Uterus (tissue), 2 donors: ENCODE measurements around the gene PAQR3.

Source experiments
- CTCF ChIP-seq, 4 experiments: fragments of 200-600 bp in 2 of 4; fragments of 450-650 bp in 2 of 4; sonication (generic) in 2 of 4; IDR thresholded peaks; one replicate each; pipeline ENCODE4 v1.5.1; 2016 to 2019; ENCODE audit warnings: antibody characterized with exemption in 4 of 4, mild to moderate bottlenecking in 2 of 4, moderate library complexity in 1 of 4
- POLR2A ChIP-seq, 2 donors: fragments of 450-650 bp; IDR thresholded peaks; one replicate each; pipeline ENCODE4 v1.6.1; 2016; ENCODE audit warnings: antibody characterized with exemption in 2 of 2, mild to moderate bottlenecking in 1 of 2, moderate library complexity in 1 of 2

DNA sequence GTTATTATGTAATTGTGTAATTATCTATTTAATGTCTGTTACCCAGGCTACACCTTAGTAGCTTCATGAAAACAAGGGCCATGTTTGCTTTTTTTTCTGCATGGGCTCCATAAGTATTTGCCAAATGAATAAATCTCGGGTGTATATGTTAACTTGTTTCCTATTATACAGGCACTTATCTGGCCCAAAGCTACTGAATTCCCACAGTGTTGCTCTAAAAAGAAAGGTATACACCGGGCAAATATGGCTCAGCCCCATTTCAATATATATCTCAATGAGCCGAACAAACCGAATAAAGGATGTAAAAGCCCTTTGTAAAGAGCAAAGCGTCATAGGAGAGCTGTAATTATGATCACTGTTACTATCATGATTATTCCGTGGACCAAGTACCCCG, 767 bp downstream of the PAQR3 start:
- no peak for TF ChIP-seq CTCF (IDR thresholded peaks at IDR 0.05)
- no peak for TF ChIP-seq POLR2A (IDR thresholded peaks at IDR 0.05)
